ENCODE results near the gene ABHD8. TPM values are rescaled to one million over a fixed set of nuclear protein-coding genes. Genes with fewer than 3 reads are reported as not detected.

Gene ABHD8
- total RNA-seq, 1 experiment from 2014 or later, result 20.7 TPM

- DNase-seq (ENCODE audit: low spot score), result peak; percentile 89
Measured at GRCh38 chr19:17333611-17334413, 30.6 kb upstream of the ABHD8 start.

DNA sequence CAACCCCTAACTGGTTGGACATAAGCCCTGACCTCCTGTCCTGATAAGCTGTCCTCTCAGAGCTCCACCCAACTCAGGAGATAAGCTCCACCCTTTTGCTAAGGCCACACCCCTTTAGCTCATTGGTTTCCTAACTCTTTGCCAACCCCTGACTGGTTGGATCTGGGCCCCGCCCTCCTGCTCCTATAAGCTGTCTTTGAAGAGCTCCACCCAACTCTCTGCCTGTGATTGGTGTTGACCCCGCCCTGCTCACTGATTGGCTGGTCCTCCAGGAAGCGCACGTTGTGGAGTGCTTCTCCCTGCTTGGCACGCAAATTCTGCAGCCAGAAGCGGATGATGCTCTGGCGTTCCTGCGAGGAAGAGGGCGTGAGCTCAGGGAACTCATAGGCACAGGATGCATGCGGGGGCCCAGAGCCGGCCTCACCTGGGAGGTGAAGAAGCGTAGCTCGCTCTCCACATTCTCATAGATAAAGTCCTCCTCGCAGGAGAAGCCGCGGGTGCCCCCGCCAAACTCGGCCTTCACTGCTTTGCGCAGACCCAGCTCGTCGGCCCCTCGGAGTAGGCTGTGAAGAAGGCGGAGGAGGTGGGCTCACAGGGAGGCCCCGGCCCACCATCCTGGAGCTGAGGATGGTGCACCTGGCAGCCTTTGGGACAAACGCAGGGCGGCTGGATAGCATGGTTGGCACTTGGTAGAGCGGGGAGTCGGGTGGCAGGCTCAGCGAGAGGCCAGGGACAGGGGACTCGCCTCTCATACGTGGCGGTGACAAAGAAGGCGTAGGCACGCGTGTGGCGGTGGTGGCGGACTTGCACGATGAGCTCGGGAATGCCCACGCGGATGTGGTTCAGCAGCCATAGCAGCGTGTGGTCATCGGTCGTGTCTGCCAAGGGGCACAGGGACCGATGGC is 29.7 kb upstream of the ABHD8 start:
- peak; percentile 84 for DNase-seq (ENCODE audit: low spot score)

GRCh38 chr19:17332360-17332676 is 29.1 kb upstream of the ABHD8 start:
- DNase-seq (ENCODE audit: low spot score), result no peak

GRCh38 chr19:17331045-17331558 is 27.9 kb upstream of the ABHD8 start:
- DNase-seq (ENCODE audit: low spot score), result no peak

- no peak for DNase-seq (ENCODE audit: low spot score)
Measured at GRCh38 chr19:17330262-17331044, 27.2 kb upstream of the ABHD8 start.

DNA sequence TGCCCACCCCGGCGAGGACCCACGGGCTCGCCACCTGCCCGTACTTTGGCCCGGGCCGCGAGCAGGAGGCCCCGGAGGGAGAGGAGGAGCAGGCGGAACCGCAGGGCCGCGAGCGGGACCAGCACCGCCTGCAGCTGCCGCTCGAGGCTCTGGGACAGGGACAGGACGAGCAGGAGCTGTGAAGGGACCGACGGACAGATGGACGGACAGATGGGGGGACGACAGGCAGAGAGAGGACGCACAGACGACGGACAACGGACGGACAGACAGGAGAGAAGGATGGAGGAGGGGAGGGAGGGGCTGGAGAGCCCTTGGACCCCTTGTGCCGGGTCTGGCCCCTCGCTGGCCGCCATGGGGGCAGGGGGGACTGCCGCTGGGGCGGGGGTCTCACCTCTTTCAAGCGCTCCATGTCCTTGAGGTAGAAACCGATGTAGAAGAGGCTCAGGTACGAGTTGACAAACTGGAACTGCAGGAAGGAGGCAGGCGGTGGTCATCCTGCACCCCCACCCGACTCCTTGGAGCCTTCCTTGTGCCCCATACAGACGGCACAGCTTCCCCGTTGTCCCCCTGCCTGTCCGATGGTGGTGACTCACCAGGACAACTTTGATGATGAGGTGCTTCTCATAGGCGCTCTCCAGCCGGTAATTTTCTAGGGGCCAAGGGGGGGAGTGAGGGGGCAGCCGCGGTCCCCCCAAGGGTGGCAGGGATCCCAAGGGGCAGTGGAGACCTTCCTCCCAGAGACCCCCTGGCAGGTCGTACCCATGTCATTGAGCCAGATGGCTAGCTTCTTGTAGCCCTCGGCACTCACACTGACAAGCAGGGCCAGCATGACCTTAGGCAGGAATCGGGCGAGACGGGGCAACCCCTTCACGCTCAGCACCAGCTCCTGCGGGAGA is 26.4 kb upstream of the ABHD8 start:
- no peak for DNase-seq (ENCODE audit: low spot score)

DNA sequence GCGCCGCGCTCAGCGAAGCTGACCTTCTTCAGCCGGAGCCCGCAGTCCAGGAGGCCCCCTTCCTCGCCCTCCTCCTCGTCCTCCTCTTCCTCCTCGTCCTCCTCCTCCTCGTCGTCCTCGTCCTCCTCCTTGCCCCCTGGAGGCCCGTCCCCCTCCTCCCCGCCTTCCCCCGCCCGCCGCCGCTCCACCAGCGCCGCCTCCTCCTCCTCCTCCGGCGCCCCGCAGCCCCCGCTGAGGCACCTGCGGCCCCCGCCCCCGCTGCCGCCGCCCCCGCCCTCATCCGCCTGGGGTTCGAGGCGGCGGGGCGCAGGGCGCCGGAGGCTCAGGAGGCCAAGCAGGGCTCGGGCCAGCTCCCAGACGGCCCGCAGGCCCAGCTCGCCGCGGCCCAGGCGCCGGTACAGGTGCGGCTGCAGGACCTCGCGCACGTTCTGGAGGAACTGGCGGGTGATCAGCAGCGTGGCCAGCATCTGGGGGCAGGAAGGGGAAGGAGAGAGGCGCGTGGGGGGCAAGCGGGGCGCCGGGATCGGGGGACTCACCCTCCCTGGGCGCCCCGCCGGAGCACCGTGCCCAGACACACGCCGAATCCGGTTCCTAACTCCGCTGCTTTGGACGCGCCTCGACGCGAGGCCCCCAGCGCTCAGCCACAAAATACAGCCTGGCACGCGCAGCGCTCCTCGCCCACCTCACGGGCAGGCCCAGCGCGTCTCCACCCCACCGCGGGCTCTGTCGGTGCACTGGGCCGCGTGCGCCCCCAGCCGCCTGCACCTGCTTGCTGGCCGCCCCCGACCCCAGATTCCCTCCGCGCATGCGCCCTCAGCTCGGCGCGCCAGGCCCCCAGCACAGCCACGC is 25.5 kb upstream of the ABHD8 start:
- DNase-seq (ENCODE audit: low spot score), result no peak

- DNase-seq (ENCODE audit: low spot score), result no peak
Measured at GRCh38 chr19:17327654-17328516, 24.7 kb upstream of the ABHD8 start.

DNA sequence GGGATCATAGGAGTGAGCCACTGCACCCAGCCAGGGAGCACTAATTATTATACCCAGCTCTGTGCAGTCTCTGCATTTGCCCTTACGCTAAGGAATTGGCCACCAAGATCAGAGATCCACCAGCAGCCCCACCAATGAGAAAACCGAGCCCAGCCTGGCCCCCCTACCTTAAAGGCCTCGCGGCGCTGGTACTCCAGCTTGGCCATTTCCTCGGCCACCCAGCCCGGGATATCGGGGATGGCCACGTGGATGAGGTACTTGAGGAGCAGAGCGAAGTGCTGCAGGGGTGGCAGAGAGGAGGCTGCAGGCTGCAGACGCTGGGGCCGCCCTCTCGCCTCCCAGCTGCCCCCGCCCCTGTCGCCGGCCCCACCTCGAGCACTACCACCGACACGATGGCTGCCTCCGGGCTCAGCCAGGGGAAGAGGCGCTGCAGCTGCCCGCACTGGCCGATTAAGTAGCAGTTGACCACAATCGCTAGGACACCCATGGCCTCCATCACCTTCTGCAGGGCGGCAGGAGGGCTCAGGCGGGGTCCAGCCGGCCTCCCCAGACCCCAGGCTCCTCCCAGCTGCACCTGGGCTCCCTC is 23.9 kb upstream of the ABHD8 start:
- DNase-seq (ENCODE audit: low spot score), result no peak

- no peak for DNase-seq (ENCODE audit: low spot score)
Measured at GRCh38 chr19:17326595-17326966, 23.4 kb upstream of the ABHD8 start.

GRCh38 chr19:17325881-17326594 is 22.8 kb upstream of the ABHD8 start:
- no peak for DNase-seq (ENCODE audit: low spot score)

- no peak for DNase-seq (ENCODE audit: low spot score)
Measured at GRCh38 chr19:17325133-17325532, 21.9 kb upstream of the ABHD8 start.

DNA sequence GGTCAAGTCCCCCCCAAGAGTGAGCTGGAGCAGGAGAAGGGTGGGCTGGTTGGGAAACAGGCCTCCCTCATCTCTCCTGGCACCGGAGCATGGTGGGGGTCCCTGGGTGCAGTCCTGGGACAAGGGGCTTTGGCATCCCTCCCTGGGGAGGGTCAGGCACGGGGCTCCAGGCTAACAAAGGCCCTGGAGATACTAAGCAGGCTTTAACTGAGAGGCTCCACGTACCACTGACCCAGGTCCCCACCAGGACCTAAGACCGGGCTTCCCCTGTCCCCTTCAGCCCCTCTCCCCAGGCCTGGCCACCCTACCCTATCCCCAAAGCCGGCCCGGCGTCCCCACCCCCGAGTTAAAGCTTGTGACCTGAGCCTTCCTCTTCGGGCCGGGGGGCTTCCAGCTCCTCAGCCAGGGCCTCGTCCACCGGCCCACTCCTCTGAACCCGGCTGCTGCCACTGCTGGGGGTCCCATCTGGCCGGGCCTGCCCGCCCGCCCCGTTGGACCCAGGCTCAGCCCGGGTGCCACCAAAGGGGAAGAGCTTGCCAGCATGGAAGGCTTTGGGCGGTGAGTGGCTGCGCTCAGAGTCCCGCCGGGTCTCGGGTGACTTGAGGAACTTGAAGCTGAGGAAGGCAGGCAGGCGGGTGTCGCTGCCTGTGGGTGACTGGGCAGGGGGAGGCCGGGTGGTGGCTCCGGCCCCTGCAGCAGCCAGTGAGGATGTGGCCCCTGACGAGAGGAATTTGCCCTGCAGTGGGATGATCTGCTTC is 21.3 kb upstream of the ABHD8 start:
- no peak for DNase-seq (ENCODE audit: low spot score)

DNA sequence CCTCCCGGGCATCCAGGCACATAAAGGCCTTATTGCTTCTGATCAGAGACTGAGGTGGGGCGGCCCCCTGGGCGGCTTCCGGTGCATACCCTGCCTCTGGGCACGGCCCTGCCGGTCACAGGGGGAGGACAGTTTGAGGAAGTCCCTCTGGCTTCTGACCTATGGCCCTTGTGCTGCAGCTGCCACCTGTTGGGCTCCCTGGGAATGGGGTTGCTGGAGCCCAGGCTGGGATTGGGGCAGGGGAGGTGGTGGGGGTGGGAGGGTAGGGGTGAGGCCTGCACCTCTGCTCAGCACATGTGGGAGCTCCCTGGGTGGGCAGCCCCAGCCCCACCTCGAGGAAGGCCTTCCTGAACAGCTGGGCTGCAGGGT is 20.7 kb upstream of the ABHD8 start:
- DNase-seq (ENCODE audit: low spot score), result no peak

DNA sequence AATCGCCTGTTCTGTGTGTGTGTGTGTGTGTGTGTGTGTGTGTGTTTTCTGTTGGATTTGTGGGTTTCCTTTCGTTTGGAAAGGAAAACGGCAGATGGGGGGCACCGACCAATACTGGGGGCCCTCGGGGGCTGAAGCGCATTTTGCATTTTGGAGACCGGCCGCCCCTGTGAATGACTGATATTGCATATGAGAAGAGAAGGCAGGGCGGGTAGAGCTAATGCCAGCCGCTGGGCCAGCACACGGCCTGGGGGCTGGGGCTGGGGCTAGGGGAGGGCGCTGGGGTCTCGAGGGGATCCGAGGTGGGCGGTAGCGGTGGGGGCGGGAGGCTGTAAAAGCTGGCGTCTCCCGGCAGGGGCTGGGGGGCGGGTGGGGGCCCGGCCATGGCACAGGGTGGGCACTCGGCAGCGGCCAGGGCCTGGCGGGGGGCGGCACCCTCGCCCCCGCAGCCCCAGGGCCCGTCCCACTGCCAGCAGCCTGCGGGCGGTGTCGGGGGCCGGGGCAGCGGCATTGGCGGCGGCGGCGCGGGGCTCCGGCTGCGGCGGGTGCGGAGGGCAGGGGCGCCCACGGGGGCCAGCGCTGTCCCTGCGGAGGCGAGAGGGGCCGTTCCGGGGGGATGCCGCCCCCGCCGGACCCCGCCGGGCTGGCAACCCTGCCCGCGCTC is 20.2 kb upstream of the ABHD8 start:
- DNase-seq (ENCODE audit: low spot score), result no peak

DNA sequence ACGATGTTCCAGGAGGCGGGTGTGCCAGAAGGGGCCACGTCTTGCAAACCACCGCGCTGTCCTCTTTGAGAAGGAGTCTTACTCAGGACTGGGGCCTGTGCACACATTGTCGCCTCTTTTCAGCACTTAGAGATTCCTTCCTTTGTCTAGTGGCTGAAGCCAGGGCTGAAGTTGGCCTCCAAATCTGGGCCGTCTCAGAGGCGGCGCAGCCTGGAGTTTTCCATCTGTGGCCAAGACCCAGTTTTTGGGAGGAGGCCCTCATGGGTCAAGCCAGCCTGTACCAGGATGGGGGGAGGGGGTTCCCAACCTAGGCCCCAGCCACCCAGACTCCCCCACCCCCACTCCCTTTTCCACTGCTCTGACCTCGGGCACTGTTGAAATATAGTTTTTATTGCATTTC is 19.6 kb upstream of the ABHD8 start:
- DNase-seq (ENCODE audit: low spot score), result no peak
